NCI-H2227 (cell line): ENCODE data around the gene IER5L.
A peak's percentile ranks its signal among the peaks of the same experiment; 100 is the strongest.
"Not testable (repeated sequence)": the region's sequence is repeated elsewhere in the genome, so short reads cannot be mapped to it uniquely, and the experiment has no call there.

ENCODE experiments used
- DNase-seq: peaks from one replicate; lab custom pipeline; 2025; ENCODE audit not compliant: unreplicated experiment; lab: John Stamatoyannopoulos, UW

IER5L gene

DNA sequence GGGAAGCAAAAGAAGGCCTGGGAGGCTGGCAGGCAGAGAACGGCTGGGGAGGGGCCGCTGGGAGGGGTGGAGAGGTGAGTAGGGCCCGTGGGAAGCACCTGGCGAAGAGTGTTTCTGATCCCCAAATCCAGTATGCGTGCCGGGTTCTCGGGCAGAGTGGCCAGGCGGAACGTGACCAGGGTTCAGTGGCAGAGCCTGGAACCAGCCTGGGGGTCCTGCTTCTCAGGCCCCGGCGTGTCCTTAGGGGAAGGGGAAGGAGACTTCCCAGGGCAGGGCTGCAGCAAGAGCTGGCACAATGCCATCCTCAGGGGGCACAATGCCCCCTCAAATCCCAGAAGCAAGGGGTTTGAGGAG is 25.5 kb upstream of the IER5L start:
- no peak for DNase-seq

DNA sequence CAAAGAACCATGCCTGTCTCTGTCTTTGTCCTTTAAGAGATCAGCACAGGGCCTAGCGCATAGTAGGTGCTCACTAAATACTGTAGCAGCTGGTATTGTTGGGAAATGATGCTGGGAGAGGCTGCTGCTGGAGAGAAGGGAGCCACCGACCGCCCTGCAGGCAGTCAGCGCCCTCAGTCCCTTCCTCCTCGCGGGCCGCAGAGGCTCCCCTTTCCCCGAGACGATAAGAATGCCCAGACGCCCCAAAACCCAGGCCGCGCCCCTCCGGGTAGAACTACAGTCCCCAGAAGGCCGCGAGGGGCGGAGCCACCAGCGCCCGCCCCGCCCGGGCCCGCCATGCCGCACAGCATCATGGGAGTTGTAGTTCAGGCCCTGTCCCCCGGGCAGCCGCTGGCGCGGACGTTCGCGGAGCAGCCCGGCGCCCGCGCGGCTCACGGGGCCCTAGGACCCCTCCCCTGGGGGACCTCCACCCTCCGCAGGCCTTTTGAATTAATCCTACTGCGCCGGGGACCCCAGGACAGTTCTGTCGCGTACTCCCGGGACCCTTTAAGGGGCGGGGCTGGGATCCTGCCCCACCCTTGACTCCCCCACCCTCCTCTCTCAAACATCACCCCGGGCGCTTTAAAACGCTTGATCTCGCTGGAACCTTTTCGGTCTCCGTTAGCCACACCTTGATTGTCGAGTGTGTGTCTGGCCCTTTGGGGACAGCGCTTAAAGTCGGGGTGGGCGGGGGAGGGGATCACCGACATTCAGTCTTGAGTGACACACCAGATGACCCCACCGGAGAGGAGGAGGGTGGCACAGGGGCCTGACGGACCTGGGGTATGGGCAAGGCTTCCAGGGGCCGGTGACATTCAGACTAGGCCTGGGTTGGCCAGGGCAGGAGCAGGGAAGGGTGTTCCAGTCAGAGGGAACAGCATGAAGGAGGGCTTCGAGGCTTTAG is 24.8 kb upstream of the IER5L start:
- peak; percentile 81 for DNase-seq

DNA sequence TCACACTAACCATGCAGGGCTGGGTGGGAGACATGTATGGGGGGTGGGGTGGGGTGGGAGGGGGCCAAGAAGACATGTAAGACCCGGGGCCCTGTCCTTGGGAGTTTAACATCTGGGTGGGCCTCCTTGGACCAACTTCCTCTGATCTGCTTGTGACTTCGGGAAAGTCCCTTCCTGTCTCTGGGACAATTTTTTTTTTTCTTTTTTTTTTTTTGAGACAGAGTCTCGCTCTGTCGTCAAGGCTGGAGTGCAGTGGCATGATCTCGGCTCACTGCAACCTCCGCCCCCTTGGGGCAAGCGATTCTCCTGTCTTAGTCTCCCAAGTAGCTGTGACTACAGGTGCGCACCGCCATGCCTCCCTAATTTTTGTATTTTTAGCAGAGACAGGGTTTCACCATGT is 23.8 kb upstream of the IER5L start:
- no peak for DNase-seq

DNA sequence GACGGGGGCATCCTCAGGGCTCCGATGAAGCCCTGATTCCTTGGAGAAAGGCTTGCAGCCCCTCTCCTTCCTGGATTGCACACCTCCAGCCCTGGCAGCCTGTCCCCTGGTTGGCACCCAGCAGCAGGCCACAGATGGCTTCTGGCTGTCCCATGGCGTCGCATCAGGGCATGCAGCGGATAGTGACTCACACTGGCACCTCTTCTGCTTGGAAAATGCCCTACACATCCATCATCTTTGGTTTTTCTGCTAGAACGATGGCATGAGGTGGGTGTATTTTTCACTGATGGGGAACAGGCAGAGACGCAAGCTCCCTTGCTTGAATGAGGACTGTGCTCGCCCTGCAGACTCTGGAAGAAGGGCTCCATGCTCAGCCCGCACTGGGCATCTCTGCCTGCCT is 23.2 kb upstream of the IER5L start:
- no peak for DNase-seq

DNA sequence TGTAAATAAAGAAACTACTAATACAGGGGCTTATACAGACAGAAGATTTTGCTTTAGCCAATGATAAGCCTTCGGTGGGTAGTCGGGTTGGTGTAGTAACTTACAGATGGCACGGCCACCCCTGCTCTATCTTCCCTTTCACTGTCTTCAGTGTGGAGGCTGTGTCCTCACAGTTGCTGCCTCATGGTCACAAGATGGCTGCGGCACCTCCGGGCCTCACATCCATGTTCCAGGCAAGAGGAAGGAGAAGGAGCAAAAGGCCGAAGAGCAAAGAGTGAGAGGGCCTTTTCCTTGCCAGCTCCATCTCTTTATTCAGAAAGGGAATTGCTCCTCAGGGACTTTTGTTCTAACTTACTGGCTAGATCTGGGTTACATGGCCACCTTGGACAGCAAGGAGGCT is 22.2 kb upstream of the IER5L start:
- no peak for DNase-seq

DNA sequence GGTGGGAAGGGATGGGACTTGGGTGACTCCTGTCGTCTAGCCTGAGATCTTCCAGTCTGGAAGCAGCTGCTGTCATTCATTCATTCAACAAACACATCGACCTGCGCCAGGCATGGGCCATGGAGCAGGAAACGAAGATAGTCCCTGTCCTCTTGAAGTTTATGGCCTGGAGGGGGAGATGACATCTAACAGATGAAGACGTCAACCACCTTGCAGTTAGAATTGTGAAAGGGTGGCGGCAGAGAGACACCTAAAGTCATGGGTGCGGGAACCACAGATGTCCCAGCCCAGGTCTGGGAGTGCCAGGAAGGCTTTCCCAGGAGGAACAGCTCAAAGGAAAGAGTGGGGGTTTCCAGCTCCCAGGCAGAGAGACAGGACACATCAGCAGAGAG is 21.0 kb upstream of the IER5L start:
- DNase-seq, result no peak

DNA sequence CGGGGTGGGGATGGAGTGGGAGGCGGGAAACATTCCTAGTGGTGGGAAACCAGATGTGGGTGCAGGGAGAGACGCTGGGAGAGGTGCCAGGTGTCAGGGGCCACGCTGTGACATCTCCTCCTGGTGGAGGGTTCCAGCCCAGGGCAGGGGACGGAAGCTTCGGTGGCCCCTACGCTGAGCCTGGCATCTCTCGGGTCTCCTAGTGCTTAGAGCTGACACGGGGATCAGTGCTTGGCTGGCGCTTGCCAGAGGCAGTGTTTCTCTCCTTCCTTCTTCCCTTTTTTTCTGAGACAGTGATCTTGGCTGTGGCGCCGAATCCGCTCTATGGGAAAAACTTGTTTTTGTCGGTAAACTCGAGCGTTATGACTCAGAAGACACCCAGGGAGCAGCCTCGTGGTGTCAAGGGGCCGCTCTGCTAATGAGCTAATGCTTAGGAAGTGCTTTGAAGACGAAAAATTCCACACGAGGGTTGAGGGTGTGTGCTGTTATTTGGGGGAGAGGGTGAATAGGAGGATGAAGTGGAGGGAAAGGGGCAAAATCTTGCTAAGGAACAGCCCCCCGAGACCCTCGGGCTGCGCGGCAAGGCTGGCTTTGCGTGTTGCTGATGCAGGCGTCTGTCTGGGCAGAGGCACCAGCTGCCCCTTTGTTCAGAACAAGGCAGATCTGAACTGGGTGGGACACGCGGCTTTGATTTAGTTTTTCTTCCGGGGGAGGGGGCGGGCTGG is 20.4 kb upstream of the IER5L start:
- no peak for DNase-seq

DNA sequence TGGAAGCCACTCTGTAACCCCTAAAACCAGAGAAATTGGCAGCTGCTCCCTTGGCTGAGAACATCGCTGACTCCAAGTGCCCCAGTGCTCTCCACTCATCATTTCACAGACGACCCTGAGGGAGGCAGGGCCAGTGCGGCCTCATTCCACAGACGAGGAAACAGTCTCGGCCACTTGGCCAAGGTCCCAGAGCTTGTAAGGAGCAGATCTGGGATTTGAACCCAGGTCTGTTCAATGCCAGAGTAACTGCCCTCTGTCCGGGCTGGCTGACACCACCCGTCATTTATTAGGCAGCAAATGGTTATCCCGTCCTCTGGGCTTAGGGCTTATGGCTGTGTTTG is 19.9 kb upstream of the IER5L start:
- no peak for DNase-seq

DNA sequence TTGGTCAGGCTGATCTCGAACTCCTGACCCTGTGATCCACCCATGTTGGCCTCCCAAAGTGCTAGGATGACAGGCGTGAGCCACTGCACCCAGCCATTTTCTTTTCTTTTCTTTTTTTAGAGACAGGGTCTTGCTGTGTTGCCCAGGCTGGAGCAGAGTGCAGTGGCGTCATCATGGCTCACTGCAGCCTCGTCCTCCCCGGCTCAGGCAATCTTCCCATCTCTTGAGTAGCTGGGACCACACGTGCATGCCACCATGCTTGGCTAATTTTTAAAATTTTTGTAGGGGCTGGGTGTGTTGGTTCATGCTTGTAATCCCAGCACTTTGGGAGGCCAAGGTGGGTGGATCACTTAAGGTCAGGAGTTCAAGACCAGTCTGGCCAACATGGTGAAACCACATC is 19.0 kb upstream of the IER5L start:
- DNase-seq, result not testable (repeated sequence)

DNA sequence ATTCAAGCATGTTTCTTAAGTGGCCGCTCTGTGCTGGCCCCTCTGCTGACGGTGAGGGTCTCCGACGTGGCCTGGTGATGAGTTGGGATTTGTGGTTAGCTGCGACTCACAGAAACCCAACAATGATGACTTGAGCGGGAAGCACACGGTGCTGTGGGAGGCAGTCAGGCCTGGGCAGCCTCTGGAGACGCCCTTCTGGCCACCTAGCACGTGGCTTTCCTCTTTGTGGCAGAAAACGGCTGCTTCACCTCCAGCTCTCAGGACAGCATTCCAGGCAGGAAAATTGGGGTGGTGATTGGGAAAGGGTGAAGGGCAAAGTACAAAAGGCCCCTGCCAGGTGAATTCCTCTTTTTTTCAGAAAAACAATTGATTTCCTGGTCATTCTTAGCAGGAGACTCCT is 17.5 kb upstream of the IER5L start:
- DNase-seq, result no peak

DNA sequence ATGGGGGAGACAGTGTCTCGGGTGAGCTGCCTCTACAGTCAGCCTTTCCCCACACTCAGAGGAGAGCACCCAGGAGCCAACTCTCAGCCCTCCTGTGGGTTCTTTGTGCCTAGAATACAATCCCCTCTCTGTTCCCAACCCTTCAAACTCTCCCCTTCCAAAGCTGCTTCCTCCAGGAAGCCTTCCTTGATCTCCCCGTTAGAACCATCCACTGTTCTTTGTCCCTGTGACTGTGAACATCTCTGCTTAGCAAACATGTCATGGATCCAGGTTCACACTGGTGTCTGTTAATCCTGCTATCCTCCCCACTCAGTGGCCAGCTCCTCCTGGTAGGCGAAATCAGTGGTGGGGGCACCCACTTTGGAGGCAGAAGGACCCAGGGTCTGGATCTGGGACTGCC is 16.2 kb upstream of the IER5L start:
- DNase-seq, result no peak

DNA sequence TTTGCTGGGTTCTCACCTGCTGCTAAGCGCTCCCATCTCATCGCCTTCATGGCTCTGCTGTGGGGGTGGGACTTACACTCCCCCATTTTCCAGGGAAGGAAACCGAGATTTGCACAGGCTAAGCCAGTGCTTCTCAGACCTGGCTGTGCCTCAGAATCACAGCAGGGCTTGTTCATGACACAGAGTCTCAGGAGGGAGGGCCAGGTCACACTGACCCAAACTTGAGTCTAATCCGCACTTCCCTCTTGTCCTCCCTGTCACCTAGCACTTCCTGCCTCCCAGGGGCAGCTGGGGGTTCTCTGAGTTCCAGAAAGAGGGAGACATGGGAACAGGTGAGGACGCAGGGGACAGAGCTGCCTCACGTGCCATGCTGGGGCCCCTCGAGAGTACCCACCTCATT is 15.6 kb upstream of the IER5L start:
- no peak for DNase-seq

DNA sequence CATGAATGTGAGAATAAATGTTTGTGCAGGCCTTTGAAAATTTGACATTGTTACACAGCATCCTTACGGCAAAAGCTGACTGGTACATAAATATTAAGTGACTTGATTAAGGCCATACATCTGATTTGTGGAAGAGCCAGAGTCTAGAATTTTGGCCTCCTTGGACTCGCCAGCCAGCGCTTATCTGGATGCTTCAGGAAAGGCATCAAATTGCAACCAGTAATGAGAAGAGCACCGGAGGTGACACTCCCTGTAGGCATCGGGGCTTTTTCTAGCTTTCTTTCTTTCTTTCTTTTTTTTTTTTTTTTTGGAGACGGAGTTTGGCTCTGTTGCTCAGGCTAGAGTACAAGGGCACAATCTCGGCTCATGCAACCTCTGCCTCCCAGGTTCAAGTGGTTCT is 13.2 kb upstream of the IER5L start:
- no peak for DNase-seq

DNA sequence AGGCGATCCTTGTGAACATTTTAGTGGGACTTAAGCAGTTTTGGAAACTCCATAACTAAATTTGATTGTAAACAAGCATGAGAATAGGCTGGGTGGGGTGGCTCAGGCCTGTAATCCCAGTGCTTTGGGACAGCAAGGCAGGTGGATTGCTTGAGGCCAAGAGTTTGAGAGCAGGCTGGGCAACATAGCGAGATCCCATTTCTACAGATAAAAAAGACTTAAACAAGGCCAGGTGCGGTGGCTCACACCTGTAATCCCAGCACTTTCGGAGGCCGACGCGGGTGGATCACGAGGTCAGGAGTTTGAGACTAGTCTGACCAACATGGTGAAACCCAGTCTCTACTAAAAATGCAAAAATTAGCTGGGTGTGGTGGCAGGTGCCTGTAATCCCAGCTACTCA is 11.9 kb upstream of the IER5L start:
- not testable (repeated sequence) for DNase-seq

DNA sequence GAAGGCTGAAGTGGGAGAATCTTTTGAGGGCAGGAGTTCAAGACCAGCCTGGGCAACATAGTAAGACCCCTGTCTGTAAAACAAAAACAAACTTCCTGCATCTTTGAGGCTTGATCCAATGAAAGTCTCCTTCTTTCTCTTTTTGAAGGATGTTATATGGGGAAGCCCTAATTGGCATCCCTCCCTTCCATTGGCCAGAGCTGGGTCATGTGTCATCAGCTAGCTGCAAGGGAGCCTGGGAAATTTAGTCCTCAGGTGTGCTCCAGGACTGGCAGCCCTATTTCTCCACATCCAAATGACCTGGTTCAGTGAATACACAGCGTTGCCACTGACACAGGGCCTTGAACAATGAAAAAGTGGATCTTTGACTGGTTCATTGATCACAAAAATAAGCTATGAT is 9.0 kb upstream of the IER5L start:
- DNase-seq, result no peak

DNA sequence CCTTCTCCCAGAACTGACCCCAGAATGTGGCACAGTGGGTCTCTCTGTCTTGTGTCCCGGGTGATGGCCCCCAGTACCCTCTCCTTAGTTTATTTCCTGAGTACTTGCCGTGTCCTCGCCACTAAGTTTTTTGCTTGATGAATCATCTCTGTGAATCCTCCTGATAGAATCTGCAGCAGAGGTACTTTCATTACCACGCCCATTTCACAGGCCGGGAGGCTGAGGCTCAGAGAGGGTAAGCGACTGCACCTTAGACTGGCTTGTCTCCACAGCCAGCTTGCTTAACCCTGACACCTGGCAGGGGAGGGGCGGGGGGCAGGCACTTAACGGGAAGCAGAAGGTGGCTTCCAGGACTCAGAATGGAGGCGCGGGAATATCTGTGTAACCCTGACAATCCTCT is 7.9 kb upstream of the IER5L start:
- no peak for DNase-seq

DNA sequence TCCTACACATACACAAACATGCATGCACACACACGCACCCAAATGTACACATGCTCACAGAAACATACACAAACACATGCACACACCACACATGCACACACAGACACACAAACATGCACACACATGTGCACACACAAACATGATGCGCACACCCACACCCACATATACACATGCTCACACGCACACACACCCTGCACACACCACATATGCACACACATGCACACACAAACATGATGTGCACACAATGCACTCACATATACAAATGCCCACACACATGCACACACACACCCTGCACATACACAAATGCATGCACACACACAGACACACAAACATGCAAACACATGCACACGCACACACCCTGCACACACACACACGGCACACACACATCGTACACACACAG is 7.3 kb upstream of the IER5L start:
- no peak for DNase-seq

DNA sequence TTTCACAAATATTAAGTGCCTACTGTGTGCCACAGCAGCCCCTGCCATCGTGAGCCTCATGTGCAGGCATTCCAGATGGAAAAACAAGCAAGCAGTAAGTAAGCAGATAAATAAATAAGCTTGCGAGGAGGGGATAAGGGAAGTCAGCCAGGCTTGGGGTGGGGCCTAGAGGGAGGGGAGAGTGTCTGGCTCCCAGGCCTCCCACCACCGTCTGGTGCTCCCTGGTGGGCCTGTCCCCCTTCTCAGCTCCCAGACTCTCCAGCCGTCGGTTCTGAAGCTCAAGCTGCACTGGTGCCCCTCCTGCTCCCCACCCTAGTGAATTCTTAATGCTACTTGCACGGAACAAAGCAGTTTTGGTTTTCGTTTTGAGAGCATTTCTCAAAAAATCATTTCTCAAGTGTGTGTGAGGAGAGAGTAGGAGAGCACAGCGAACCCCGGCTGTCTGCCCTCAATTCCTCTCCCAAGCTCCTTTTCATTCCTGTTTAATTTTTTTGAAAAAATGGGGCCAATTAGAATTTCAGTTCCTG is 6.6 kb upstream of the IER5L start:
- DNase-seq, result no peak

DNA sequence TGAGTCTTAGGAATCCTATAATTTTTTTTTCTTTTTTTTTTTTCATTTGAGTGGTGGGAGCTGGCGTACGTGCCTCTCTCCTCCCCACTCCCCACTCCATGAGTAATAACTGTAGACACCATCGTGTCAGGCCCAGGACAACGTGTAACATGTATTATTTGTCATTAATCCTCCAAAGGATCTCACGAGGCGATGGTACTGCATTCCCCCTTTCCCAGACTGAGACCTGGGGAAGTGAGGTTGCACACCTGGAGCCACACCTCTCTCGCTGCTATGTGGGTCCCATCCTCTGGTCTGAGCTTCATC is 6.1 kb upstream of the IER5L start:
- DNase-seq, result no peak

DNA sequence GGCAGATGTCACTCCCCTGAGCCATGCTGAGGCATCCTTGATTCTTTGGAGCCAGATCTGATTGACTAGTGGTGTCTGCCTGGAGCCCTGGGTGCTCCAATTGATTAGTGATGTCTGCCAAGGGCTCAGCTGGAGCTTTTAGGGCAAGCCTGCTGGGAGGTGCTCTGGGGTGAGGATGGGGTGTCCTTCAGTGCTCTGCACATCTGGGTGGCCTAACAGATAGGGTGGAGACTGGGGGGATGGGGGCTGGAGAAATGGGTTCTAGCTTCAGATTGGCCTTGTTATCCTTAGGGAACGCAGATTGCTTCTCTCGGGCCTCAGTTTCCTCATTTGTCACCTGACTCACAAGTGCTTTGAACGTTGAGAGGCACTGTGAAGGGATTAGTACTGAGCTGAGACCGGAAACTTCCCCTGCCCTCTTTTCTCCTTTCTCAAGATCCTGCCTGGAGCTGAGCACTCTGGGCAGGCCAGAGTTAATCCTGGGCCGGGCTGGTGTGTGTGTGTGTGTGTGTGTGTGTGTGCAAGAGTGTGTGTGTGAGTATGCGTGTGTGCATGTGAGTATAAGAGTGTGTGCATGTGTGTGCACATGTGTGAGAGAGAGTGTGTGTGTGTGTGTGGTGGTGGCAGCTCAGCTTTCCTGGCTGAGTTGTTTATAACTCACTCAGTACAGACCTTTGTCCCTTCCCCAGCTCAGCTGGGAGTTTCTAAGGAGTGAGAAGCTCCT is 5.6 kb upstream of the IER5L start:
- DNase-seq, result peak; percentile 35

DNA sequence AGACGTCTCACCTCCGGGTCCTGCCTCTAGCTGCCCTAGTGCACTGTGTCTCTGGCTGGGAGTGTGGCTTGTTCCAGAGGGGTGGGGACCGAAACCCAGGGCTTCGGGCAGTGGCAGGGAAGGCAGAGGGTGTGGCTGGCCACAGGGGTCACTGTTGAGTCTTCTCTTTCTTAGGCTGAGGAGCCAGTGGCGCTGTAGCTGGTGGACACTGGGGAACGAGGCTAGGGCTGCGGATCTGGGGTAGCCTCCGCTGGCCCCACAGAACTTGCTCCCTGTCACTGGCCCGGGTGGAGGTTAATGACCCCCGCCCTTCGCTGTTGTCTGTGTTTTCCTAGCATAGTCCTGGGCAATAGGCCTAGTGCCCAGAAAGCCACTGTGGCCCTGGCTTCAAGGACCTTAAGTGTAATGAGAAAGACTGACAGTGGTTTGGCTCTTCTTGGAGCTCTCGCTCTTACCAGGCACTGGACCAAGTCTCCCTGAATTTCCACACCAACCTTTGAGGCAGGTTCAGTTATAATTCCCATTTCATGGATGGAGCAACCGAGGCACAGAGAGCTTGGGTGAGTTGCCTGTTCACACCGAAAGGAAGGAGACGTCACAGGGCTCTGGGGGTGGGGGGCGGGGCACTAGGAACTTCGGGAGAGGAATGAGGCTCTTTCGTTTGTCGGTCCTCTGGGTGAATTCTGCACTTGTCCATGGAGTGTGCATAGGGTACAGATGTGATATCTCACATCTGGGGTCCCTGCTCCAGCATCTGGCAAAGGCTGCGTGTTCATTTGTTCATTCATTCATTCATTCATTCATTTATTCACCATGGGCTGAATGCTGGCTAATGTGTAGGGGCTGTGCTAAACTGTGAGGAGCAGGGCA is 4.8 kb upstream of the IER5L start:
- no peak for DNase-seq
